NCI-H2227 treated with DMSO at 0.1 percent for 48 hours (cell line): ENCODE data around the gene SELP.
A peak's percentile ranks its signal among the peaks of the same experiment; 100 is the strongest.

ENCODE experiments used
- DNase-seq: peaks from one replicate; lab custom pipeline; 2025; lab: John Stamatoyannopoulos, UW

SELP gene

DNA sequence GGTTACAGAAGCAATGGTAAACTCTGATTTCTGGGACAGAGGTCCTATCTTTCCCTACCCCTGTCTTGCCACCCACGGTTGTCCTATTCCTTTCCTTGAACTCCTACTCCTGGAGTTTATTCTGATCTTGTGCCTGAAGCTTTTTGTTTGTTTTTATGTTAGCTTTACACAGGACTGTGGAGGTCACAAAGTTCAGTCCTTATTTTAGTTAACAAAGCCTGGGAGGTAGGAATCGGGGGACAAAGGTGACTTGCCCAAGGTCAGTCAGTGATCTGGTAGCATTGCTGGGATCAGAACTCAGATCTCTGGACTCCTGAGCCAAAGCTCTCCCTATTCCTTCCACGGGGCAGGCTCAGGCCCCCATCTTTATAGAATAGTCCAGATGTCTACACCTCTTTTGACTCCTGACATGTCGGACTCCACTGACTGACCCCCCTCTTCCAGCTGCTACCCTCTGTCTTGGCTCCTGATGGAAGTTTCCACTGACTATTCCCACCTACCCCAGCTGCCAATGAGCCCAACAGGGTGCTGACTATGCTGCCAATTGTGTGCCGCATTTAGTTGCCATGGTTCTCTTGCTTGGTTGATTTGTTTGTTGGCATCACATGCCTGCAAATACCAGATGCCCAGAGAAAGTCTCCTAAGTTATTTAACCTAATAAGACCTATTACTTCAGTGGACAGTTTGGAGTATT, 53.5 kb downstream of the SELP start:
- no peak for DNase-seq

DNA sequence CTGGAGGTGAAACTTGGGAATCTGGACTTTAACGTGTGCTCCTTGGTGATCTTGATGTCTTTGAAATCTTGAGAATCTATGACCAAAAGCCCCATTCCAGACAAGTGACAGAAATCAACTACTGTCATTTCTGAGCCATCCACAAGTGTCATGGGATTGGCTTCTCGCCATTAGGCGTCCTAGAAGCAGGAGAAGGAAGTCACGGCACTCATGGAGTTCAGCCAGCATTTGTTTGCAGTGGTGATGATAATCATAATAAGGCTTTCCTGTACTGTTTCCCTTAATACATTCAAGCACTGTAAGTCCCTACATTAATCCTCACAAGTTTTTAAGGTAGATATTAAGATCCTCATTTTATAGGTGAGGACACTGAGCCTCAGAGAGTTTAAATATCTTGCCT, 55.6 kb downstream of the SELP start:
- DNase-seq: no peak

DNA sequence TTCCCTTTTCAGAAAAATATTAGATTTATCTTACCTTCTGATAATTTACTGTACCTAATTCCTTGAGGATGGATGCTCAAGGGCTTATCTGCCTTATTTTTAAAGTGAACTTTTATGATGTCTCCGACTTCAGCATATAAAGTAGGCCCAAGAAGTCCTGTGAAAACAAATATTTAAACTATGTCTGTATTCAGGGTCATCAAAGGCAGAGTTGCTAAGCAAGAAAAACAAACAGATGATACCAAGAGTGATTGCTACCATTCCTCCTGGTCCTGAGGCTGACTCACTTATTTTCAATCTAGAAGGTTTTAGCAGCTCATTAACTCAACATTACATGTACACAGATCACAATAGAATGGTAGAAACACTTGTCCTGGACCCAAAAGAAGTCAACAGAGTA, 57.7 kb downstream of the SELP start:
- no peak for DNase-seq

DNA sequence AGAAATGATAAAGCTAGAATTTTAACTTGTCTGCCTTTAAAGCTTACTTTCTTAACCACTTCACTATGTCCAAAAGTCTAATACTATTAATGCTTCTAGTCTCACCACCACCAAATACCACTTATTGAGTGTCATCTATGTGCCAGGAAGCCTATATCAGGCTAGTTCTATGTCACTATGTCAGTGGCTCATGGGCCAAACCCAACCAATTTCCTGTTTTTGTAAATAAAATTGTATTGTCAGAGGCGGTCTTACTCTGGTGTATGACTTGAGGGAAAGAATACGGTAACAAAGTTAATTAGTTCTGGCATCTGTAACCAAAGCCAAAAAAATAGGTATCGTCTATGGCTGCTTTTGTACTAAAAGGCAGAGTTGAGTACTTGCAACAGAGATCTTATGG, 58.5 kb downstream of the SELP start:
- DNase-seq: no peak

DNA sequence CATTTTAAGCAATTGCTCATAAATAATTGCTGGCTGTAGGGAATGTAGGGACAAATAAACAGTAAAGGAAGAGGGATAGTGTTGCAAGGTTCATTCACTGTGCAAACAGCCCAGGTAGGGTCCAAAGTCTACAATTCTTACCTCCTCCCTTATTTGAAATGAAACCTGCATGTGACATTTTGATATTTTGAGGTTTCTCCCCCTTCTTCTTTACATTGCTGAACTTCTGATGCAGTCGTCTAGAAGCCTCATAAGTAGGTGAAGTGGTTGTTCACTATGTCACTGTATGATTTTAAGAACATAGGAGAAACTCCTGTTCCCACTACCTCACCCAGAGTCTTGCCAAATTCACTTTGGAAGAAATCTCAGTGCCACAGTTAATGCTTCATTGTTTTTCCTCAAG, 59.8 kb downstream of the SELP start:
- DNase-seq: no peak

DNA sequence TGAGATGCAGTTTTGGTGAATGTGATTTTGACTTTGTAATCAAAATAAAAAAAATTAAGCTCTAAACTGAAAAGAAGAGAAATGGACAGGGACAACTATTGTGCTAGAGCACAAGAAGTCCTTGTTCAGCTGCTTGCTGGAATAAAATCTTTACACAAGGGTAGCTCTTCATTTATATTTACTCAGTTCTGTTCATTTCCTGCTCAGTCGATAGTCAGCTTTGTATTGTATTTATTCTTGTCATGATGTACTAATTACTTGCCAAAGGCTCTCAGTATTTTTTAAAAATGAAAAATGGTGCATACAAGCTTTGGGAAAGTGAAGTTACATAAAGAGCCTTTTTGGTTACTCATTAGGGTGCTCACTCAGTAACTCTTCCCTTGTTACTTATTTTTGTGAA, 61.4 kb downstream of the SELP start:
- no peak for DNase-seq

DNA sequence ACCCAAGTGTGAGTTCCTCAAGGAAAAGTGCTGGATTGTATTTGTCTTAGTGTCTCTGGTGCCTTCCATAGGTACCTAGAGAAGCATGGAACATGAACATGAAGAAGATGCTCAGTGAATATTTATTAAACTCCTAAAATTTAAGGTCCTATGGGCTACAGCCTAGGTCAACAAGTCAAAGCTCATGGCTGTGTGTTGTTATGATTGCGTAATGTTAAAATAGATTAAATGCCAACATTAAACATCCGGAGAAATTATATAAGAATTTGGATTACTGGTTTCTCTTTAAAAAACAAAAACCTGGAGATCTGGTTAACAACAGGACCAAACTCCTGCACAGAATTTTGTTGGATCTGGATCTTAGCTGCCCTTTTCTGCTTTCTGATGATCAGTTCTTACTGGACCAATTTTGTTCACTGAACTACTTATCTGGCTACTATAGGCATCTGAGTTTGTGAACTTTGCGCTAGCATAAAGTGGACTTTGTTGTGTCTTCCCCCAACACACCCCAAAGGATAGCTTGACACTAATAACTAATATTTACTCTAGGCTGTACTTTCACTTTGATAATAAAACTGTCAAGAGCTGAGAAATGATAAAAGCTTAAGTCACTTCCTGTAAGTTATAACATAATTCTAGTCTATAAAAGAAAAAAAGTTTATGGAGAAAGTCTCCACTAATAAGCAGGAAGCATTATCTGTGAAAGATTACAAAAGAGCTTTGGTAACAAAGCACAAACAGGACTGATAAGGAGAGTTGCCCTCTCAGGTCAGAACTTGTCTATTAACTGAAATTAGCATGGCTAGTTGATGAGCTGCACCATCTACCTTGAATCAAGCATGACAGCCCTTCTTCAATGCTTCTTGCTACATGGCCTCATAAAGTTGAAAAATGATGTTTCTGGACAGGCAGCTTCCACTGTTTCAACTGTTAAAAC, 64.3 kb downstream of the SELP start:
- no peak for DNase-seq

DNA sequence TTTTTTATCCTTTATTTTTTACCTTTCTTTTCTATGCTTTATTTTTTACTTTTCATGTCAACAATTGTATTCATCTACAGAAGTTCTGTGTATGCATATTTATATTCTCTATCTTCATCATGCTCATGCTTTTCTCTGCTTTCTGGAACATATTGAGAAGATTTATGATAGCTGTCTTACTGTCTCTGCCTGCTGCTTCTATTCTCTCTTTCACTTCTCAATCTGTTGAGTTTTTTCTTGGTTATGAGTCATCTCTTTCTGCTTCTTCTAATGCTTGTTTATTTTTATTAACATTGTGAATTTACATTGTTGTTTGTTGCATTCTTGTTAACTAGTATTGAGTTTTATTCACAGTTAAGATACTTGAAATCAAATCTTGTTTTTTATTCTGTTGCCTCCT, 66.3 kb downstream of the SELP start:
- no peak for DNase-seq

DNA sequence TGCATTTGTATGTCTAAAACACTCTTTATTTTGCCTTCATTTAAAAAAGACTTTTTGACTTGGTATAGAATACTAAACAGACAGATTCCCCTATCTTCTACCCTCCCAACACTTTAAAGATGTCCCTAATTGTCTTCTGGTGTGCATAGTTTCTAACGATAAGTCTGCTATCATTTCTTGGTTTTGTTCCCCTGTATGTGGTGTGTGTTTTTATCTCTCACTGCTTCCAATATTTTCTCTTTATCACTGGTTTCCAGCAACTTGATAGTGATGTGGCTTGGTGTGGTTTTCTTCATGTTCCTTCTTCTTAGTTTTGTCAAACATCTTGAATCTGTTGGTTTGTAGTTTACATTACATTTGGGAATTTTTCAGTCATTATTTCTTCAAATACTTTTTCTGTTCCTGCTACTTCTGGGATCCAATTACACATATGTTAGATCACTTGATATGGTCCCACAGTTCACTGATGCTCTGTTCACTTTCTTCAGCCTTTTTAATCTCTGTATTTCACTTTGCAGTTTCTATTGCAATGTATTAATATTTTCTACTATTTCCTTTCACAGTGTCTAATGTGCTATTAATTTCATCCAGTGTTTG, 66.8 kb downstream of the SELP start:
- DNase-seq: no peak

DNA sequence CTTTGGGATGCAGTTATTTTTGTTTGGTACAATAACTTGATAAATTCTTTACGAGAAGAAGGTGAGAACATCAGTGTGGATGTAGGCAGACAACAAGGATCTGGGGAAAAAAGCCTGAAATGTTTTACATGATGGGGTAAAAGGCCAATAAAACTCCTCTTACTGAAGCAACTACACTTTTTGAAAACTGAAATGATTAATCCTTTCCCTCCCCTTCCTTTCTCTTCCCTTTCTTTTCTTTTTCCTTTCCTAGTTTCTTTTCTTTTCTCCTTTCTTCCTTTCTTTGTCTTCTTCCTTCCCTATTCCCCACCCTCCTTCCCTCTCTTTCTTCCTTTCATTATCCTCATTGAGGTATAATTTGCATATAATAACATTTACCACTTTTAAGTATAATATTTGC, 68.2 kb downstream of the SELP start:
- no peak for DNase-seq

DNA sequence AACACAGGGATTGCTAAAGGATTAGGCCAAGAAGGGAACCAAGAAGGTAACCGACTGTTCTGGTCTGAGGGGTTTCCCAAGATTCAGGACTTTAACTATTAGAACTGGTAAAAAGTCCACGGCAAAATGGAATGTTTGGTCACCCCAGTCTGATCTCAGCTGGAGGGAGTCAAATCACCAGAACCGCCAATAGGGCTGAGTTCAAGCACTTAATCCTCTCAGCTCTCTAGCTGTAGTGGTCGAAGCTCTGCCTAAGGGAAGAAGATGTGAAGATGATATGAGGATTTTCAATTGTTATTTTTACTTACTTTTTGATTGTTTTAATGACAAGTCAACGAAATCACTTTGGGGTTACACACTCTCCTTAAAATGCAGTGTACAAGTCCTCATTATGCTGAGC, 72.8 kb downstream of the SELP start:
- DNase-seq: no peak

DNA sequence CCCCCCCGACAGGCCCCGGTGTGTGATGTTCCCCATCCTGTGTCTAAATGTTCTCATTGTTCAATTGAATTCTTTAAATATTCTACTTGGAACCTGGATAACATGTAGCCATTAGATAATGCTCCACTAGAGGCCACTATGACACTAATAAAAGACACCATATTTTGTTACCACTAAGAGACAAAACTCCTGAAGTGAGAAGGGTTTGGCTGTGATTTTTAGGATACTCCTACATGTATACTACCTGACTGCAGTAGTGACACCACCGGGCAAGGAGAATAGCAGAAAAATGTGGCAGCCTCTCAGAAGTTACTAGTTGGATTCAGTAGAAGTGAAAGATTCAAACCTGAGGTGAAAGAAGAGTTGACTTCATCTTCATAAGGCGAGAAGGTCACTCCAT, 79.6 kb downstream of the SELP start:
- peak; percentile 38 for DNase-seq

DNA sequence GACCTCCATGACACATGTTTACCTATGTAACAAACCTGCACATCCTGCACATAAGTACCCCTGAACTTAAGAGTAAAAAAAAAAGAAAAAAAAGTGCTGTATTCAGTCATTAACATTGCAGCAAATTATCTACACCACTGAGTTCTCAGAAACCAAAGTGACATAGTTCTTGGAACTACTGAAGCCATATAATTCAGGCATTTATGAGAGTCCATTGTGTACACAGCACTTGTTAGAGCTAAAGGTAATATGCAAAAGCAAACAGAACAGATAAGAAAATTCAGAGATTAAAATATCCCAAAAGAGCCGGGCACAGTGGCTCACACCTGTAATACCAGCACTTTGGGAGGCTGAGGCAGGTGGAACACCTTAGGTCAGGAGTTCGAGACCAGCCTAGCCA, 81.6 kb downstream of the SELP start:
- no peak for DNase-seq

DNA sequence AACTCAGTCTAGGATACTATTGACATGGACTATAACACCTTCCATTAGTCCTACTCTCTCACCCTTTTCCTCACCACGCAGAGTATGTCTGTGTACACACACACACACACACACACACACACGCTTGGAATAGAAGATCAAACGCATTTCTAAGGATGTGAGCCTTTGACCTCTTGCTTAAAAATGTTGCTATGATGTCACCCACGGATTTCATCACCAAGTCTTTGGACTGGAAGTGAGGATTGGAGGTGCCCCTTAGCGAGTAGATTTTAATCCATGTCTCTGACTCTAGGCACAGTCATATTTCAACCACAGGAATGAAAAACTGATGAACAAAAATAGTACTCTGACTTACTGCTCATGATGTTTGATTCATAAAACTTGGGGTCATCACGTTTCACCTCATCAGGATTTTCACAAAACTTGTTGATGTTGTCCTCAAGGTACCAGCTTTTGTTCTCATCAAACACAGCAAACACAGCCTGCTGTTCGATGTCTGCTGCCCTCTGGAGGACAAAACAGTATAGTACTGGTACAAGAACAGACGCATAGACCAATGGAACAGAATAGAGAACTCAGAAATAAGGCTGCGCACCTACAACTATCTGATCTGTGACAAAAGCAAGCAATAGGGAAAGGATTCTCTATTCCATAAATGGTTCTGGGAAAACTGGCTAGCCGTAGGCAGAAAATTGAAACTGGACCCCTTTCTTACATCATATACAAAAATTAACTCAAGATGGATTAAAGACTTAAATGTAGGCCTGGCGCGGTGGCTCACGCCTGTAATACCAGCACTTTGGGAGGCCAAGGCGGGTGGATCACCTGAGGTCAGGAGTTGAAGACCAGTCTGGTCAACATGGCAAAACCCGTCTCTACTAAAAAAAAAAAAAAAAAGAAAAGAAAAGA, 83.6 kb downstream of the SELP start:
- peak; percentile 56 for DNase-seq

DNA sequence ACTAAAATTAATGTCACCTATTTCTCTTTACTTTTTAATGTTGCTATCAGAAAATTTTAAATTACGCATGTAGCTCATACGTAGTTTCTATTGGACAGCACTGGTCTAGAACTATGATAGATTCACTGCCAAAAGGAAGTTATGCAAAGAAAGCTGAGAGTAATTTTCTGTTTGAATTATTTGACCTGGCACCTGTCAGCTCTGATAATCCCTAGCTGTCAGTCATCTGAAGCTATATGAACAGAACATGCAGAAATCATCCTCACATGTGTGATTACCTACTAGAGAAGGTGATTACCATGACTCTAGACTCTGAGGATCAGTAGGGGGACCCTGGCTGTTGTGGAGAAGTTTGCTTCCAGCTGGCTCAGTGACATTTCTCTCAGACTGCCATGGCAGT, 84.5 kb downstream of the SELP start:
- no peak for DNase-seq

DNA sequence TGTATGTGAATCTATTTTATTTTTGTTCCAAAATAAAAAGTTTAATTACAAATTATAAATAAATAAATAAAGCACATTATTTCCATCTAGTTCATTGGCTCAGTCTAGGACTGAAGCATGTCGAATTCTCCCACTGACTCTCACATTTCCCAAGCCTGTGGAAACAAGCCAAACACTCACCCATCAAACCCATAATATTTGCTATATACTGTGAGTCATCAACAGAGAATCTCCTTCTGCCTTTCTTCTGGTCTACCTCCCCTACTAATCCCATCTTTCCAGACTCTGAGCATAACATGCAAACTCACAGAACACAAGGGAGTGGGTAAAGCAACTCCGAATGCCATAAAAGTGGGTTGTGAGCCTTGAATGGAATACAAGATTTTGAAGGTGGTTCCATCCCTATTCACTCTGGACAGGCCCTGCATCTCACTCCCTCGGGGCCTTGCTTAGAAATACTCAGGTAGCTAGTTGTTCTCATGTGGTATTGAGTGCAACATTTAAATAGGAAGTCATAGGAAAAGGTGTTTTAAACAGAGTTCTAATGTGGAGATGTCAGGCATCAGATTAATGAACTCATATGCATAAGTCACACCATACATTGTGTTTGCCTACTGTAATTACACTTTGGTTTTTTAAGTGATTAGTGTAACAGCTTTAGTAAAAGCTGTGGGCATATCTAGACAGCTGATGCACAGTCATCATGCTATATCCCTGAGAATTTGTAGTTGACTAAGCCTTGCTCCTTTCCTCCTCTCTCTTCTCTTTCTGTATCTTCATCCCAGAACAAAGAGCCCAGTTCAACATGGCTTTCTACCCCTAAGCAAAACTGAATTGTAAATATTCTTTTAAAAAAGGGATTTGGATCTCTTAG, 90.7 kb downstream of the SELP start:
- DNase-seq: no peak
